ENCODE results near the gene KIF21A.

The KIF21A gene

DNA sequence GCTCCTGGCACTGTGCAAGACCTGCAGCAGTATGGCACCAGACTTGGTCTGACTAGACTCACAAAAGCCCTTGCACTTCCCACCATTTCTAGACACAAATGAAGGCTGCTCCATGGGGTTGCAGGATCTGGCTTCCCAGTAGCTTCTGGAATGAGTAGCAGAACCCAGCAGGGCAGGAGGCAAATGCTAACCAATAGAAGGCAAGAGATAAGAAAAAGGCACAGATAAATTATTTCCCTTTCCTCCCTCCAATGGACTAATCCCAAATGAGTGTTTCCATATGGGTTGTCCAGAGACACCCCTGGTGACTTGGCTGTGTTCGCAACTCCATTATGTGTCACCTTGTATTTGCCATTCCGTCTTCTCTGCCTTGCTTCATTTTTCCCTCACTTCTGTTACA is 49.7 kb downstream of the KIF21A start:
- POLR2A ChIA-PET (ENCODE audit: low non-redundant PET): no interaction called here
- CTCF ChIA-PET: no interaction called here
- DNase-seq (ENCODE audit: low spot score): no peak
- TF ChIP-seq, protein P1, sequence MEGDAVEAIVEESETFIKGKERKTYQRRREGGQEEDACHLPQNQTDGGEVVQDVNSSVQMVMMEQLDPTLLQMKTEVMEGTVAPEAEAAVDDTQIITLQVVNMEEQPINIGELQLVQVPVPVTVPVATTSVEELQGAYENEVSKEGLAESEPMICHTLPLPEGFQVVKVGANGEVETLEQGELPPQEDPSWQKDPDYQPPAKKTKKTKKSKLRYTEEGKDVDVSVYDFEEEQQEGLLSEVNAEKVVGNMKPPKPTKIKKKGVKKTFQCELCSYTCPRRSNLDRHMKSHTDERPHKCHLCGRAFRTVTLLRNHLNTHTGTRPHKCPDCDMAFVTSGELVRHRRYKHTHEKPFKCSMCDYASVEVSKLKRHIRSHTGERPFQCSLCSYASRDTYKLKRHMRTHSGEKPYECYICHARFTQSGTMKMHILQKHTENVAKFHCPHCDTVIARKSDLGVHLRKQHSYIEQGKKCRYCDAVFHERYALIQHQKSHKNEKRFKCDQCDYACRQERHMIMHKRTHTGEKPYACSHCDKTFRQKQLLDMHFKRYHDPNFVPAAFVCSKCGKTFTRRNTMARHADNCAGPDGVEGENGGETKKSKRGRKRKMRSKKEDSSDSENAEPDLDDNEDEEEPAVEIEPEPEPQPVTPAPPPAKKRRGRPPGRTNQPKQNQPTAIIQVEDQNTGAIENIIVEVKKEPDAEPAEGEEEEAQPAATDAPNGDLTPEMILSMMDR (conservative IDR thresholded peaks at IDR 0.05; ENCODE audit: low read depth): no peak
- H3K27ac ChIP-seq: no peak overlapping the region

DNA sequence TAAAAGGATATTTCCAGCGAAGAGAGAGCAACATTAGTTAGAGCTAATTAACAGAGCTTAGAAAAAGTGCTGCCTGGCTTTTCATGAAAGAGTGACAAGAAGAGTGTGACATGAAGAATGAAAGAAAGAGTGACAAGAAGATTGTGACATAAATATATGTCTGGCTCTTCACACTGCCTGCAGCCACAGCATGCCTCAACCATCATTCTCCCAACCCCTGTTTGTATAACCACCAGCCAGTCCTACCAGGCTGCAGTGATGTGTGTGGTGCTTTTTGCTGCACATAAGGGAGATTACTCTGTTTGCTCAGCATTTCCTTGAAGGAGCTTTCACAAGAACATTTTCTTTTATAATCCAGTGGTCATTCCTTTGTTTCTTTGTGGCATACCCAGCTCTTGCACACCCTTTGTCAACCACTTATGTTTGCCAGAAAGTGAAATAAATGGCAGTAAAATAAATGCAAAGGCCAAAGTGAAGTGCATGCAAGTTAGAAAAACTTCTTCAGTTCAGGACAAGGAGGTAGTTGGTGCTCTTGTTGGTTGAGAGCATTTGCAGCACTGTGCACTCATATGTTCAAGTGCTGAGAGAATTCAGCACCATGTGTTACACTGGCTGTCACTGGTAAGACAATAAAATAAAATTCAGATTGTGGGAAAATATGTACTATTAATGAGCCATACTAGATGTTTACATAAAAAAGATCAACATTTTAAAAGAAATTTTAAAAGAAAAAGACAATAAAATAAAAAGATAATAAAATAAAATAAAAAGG is 50.6 kb downstream of the KIF21A start:
- POLR2A ChIA-PET (ENCODE audit: low non-redundant PET): no interaction called here
- CTCF ChIA-PET: interaction anchor here (0.6 kb wide), 3 partner anchors 10 to 83 kb away, joined by 3 read pairs; no protein-coding TSS in a partner anchor
- H3K27ac ChIP-seq: no peak overlapping the region
- no peak for DNase-seq (ENCODE audit: low spot score)
- TF ChIP-seq, protein P1 (conservative IDR thresholded peaks at IDR 0.05; ENCODE audit: low read depth): no peak

DNA sequence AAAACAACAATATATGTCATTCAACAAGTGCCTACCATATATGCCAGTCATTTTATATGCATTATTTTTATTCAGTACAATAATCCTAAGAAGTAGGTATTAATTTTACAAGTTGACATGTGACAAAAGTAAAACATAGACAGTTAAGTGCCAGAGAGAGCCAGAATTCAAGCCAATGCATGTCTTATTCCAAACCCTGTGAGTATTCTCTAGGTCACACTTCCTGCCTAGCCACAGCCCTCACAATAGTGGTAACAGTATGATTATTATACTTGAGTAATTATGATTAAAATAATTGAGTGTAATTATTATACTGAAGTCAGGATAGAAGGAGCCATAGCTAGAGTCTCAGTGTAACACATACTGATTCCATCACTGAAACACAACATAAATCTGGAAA is 52.2 kb downstream of the KIF21A start:
- no peak overlapping the region for H3K27ac ChIP-seq
- ChIA-PET CTCF (no interaction called here), POLR2A (ENCODE audit: low non-redundant PET) (no interaction called here)
- TF ChIP-seq, protein P1 (conservative IDR thresholded peaks at IDR 0.05; ENCODE audit: low read depth): no peak
- DNase-seq (ENCODE audit: low spot score): no peak

DNA sequence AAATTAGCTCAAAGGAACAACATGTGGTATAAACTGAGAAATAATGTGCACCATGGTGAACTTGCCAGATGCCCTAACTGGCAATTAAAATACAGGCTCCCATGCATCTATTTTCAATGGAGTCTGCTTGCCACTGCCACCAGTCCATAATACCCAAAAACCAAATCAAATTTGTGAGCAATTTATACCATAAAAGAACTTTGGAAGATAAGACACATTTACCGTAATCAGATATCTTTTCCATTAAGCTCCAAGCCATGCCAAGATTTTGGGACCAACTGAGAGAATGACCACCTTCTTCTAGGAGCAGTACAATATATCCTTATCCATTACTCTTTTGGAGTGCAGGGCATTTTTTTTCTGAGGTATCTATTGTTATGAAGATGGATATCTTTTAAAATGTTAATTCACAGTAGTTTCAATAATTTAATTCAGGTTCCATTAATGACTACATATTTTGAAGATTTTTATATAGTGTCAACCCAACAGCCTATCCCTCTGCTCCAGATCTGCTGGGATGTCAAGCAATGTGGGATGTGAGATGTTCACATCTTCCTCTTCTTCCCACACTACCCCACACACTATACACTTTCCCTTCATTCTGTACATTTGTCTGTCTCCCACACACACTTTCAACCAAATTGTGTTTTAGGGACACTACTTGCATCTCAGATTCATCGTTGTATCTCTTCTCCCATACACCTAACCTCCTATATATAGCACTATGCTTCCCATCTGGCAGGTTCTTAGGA is 53.3 kb downstream of the KIF21A start:
- DNase-seq (ENCODE audit: low spot score): no peak
- TF ChIP-seq, protein P1 (conservative IDR thresholded peaks at IDR 0.05; ENCODE audit: low read depth): no peak
- POLR2A ChIA-PET (ENCODE audit: low non-redundant PET): no interaction called here
- CTCF ChIA-PET: interaction anchor here (1.1 kb wide), 1 partner anchor 16 kb away, joined by 5 read pairs; no protein-coding TSS in a partner anchor
- H3K27ac ChIP-seq: no peak overlapping the region

DNA sequence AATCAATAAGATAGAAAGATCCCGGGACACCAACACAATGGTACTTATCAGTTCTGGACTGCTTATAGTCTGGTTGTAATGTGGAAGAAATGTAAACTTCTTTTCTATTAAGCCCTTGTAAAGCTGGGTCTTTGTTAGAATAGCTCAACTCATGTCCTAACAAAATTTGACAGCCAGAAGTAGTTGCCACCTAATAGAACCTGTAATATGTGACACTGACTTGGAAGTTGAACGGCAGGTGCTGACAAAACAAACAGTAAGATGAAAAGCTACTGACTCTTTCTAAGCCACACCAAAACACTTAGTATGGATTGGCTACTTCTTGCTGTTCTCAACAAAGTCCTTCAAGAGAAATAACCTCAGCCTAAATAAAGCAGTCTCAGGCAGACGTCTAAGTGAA is 56.6 kb downstream of the KIF21A start:
- ChIA-PET POLR2A (ENCODE audit: low non-redundant PET) (no interaction called here), CTCF (interaction anchor here (0.6 to 0.7 kb wide), 5 partner anchors 37 to 1371 kb away, joined by 3 to 5 read pairs (median 3); no protein-coding TSS in a partner anchor)
- DNase-seq (ENCODE audit: low spot score): no peak
- H3K27ac ChIP-seq: no peak overlapping the region
- TF ChIP-seq, protein P1 (conservative IDR thresholded peaks at IDR 0.05; ENCODE audit: low read depth): no peak

DNA sequence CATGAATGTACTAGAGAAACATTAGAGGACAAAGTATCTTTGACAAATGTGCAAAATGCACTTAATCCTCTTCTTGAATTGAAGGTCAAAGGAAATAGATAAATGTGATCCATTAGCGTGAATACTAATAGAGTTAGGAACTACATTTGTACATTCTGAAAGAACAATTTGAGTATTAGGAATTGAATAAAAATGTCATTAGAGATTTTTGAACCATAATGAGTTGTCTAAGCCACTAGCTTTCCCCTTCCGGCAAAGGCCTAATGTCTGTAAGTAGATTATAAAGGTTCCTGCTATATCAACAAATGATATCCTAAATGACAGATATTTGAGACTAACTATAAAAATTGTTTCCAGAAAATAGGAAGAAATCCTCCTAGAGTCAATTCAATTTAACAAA is 59.8 kb downstream of the KIF21A start:
- CTCF ChIA-PET: no interaction called here
- TF ChIP-seq, protein P1 (conservative IDR thresholded peaks at IDR 0.05; ENCODE audit: low read depth): no peak
- no peak for DNase-seq (ENCODE audit: low spot score)
- no peak overlapping the region for H3K27ac ChIP-seq
- POLR2A ChIA-PET (ENCODE audit: low non-redundant PET): no interaction called here

Measured in RWPE1 (cell line).